GM12801 (cell line): Measurements from ENCODE around the gene DIP2B.

Source experiments
- TF ChIP-seq, protein P1 (sequence below): IDR thresholded peaks from one replicate; pipeline ENCODE4 v1.5.1; 2011; ENCODE audit warnings: control low read depth; ENCODE audit not compliant: insufficient read length; ENCODE audit errors: extremely low read depth

DIP2B gene

DNA sequence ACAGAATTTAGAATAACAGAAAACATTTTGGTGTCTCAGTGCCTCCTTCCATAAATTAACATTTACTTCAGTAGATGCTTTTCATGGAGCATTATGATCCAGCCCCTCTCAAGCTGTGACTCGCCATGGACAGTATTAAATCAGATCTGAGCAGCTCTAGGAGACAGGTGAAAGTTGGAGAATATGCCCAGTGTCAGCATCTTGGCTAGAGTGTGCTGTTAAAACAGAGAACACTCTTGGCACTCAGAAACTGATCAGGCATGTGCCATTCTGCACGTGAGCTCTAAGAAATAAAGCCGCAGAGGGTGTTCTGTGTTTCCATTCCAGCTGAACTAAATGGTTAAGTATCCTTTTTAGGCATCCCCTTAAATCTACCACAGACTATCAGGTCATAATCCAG, 68.0 kb downstream of the DIP2B start:
- TF ChIP-seq, protein P1, sequence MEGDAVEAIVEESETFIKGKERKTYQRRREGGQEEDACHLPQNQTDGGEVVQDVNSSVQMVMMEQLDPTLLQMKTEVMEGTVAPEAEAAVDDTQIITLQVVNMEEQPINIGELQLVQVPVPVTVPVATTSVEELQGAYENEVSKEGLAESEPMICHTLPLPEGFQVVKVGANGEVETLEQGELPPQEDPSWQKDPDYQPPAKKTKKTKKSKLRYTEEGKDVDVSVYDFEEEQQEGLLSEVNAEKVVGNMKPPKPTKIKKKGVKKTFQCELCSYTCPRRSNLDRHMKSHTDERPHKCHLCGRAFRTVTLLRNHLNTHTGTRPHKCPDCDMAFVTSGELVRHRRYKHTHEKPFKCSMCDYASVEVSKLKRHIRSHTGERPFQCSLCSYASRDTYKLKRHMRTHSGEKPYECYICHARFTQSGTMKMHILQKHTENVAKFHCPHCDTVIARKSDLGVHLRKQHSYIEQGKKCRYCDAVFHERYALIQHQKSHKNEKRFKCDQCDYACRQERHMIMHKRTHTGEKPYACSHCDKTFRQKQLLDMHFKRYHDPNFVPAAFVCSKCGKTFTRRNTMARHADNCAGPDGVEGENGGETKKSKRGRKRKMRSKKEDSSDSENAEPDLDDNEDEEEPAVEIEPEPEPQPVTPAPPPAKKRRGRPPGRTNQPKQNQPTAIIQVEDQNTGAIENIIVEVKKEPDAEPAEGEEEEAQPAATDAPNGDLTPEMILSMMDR: no peak

DNA sequence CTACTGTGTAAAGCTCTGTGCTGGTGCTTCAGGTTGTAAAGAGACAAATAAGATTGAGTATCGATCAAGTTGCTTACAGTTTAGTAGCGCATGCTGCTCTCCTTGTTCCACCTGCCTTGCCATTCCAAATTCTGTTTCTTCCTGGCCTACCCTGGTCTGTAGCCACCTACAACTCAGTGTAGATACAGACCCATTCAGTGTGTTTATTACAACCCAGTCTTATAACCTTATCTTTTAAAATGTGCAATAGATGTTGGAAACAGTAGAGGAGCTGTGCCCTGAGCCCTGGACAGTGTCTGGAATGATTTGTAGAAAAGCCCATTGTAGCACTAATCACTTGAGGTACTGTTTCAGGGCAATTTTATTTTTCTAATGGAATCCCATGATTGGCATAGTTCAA, 68.5 kb downstream of the DIP2B start:
- TF ChIP-seq, protein P1: no peak

DNA sequence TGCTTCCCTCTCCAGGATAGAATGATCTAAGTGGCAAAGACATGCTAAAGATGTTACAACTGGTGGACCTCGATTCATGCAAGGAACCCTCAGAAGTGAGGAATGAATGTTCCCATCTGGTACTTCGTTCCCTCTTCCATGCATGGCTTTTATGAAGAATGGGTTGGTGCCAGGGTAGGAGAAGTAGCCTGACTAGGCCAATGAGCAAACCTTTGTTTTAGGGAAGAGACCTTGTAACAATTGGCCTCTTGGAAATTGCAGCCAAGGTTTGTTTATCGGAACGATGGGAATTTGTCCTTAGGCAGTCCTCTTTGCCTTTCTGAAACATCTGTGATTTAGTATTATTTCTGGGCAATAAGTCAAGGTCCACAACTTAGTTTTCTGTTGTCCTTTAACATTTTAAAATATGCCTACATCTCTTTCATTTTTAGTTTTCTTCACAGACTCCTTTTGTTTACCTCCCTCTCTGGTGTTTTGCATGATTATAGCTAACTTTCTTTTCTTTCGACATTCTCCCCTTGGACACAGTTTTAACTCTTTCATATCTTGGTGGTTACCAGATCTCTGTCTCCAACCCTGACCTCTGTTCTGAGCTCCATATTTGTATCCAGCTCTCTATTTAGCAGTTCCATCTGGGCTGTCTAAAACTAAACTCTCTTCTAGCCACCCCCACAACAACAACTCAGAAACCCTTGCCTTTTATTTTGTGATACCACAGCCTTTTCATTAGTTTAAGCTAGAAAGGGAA, 70.0 kb downstream of the DIP2B start:
- TF ChIP-seq, protein P1: no peak

DNA sequence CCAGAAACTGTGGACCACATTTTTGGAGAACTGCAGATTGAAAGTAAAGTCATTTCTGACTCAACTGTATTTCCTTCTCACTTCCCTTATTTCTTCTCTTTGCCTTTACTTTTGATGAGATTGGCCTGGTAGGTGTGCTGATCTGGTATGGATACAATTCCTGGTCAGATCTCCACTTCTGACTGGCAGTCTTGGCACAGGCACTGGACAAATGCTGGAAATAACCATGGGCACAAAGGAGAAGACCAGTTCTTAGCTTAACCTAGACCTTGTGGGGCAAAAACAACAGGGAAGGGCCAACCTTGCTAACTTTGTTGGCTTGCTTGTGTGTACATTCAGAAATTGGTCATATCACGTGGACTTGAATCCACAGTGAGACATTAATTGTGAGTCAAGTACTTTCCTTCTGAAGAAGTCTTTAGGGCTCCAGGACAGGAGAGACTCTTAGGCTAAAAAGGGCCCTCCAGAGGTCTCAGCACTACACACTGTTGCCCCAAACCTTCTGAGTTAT, 75.0 kb downstream of the DIP2B start:
- TF ChIP-seq, protein P1: no peak

DNA sequence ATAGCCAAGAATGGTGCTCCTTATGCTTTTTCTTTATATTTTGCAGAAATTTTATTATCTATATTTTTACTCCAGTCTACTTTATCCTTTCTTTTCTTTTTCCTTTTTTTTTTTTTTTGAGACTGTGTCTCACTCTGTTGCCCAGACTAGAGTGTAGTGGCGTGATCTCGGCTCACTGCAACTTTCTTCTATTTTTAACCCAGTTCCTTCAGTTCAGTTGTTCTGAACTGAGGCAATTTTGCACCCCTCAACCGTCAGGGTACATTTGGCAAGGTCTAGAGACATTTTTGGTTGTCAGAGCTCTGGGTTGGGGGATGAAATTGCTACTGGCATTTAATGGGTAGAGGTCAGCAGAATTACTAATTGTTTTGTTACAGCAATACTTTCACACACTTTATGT, 75.7 kb downstream of the DIP2B start:
- TF ChIP-seq, protein P1: no peak

DNA sequence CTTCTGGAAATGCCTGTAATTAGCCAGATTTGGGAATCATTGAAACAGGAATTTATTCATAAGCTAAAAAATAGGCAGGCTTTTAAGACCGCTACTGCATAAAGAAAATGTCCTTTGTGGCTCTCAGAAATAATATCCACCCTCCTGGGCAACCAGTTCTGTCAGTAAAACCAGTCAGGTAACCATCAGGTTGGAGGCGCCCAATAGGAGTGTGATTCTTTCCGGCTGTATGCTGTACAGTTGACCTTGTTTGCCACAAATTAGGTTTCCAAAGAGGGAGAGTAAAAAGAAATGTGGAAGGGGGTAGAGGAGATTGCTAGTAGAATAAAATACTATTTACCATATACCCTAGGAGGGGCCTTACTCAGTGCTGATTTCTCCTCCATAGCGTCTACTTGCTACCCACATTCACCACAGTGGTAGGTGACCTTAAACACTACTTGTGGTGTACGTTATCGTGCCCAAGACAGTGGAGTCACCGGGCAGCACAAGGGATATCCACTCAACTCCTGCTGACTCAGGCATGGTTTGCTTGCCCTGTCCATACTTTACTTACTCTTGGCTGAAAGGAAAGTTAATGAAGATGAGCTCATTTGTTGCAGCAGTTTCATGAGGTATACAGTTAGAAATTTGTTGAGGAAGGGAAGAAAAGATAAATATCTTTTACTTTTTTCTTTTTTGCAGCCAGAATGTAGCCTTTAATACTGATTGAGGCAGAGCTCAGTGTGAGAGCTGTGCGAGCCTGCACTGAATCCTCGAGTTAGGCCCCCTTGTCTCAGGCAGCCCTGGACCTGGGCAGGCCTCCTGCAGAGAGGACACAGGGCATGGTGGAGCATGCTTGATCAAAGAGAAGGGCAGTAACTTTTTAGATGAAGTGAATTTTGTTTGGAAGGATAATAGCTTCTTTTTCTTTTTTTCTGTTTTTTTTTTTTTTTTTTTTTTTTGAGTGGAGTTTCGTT, 76.7 kb downstream of the DIP2B start:
- TF ChIP-seq, protein P1: no peak

DNA sequence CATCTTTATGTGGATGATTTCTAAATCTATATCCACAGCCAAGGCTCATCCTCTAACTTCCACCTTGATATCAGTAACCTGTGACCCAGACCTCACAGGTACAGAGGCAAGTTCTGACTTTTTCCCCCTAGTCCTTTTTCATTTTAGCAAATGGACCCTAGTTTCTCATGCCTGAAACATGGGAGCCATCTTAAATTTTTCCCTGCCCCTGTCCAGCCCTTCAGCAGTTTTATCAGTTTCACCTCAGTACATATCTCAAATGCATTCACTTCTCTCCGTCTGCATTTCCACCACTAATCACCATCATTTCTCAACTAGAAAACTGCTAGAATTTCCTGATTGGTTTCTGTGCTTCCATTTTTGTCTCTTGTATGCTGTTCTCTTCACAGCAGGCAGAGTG, 79.3 kb downstream of the DIP2B start:
- TF ChIP-seq, protein P1: no peak
